ENCODE measurements around the gene XRCC1.

XRCC1 gene

GRCh38 chr19:43555185-43555770 lies 20.0 kb downstream of the XRCC1 start:
- no peaks in the 10 kb centered on the region for H3K9me3 ChIP-seq (ENCODE audit: control insufficient read depth, insufficient read depth, low read depth, low read length)
- peaks cover 63 to 92% of the 10 kb centered on the region in 2 experiments for H3K36me3 ChIP-seq (ENCODE audit: control insufficient read depth in 2 of 2, insufficient read depth in 1 of 2, low read length in 2 of 2)
- ChIA-PET CTCF (interaction anchor here (0.6 to 8.2 kb wide), 63 partner anchors 9 to 1800 kb away, joined by 3 to 167 read pairs (median 4); partner anchors contain the start of genes CEACAM6, IRGQ, LYPD3 and PHLDB3), POLR2A (interaction anchor here (0.5 to 2.2 kb wide), 13 partner anchors 10 to 503 kb away, joined by 3 to 25 read pairs (median 4); partner anchors contain the start of genes IRGQ and ZNF576)
- H3K27ac ChIP-seq (ENCODE audit: extremely low read depth, low read depth, low read length) = no peak overlapping the region
- no peak overlapping the region for H3K4me3 ChIP-seq (ENCODE audit: low read depth, low read length)
- no peaks in the 10 kb centered on the region for H3K4me1 ChIP-seq (ENCODE audit: control insufficient read depth, insufficient read depth, low read length)
- TF ChIP-seq YY2 (tag by site-specific recombination; IDR thresholded peaks at IDR 0.05) (no peak), SCRT2 (tag by site-specific recombination; IDR thresholded peaks at IDR 0.05) (no peak), ZBTB6 (tag by site-specific recombination; IDR thresholded peaks at IDR 0.05) (no peak), ZNF777 (tag by site-specific recombination; IDR thresholded peaks at IDR 0.05; ENCODE audit: borderline replicate concordance) (no peak), ZNF148 (tag by site-specific recombination; IDR thresholded peaks at IDR 0.05; ENCODE audit: borderline replicate concordance) (no peak), ZNF654 (tag by site-specific recombination; IDR thresholded peaks at IDR 0.05; ENCODE audit: low read depth) (peak; percentile 53), GLIS2 (tag by site-specific recombination; IDR thresholded peaks at IDR 0.05) (peak; percentile 50; the same call in 1 of the 2 replicates), ZSCAN18 (tag by site-specific recombination; IDR thresholded peaks at IDR 0.05) (no peak), ZNF114 (tag by site-specific recombination; IDR thresholded peaks at IDR 0.05) (no peak), ZNF2 (tag by site-specific recombination; IDR thresholded peaks at IDR 0.05) (peak; percentile 67), ZNF639 (tag by site-specific recombination; IDR thresholded peaks at IDR 0.05) (no peak), GLIS1 (tag by site-specific recombination; IDR thresholded peaks at IDR 0.05) (peak; percentile 53; the same call in 1 of the 2 replicates), ZBTB17 (tag by site-specific recombination; IDR thresholded peaks at IDR 0.05) (peak; percentile 75; the same call in 1 of the 2 replicates), ZNF449 (tag by site-specific recombination; IDR thresholded peaks at IDR 0.05) (no peak), ZNF132 (tag by site-specific recombination; IDR thresholded peaks at IDR 0.05; ENCODE audit: borderline replicate concordance) (no peak), ZNF280C (tag by site-specific recombination; IDR thresholded peaks at IDR 0.05) (no peak)
- TF ChIP-seq, protein P1, sequence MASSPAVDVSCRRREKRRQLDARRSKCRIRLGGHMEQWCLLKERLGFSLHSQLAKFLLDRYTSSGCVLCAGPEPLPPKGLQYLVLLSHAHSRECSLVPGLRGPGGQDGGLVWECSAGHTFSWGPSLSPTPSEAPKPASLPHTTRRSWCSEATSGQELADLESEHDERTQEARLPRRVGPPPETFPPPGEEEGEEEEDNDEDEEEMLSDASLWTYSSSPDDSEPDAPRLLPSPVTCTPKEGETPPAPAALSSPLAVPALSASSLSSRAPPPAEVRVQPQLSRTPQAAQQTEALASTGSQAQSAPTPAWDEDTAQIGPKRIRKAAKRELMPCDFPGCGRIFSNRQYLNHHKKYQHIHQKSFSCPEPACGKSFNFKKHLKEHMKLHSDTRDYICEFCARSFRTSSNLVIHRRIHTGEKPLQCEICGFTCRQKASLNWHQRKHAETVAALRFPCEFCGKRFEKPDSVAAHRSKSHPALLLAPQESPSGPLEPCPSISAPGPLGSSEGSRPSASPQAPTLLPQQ (tag by site-specific recombination; IDR thresholded peaks at IDR 0.05) = peak; percentile 33; the same call in 1 of the 2 replicates
- TF ChIP-seq, protein P2, sequence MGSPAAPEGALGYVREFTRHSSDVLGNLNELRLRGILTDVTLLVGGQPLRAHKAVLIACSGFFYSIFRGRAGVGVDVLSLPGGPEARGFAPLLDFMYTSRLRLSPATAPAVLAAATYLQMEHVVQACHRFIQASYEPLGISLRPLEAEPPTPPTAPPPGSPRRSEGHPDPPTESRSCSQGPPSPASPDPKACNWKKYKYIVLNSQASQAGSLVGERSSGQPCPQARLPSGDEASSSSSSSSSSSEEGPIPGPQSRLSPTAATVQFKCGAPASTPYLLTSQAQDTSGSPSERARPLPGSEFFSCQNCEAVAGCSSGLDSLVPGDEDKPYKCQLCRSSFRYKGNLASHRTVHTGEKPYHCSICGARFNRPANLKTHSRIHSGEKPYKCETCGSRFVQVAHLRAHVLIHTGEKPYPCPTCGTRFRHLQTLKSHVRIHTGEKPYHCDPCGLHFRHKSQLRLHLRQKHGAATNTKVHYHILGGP (tag by site-specific recombination; IDR thresholded peaks at IDR 0.05) = no peak
- TF ChIP-seq, protein P3, sequence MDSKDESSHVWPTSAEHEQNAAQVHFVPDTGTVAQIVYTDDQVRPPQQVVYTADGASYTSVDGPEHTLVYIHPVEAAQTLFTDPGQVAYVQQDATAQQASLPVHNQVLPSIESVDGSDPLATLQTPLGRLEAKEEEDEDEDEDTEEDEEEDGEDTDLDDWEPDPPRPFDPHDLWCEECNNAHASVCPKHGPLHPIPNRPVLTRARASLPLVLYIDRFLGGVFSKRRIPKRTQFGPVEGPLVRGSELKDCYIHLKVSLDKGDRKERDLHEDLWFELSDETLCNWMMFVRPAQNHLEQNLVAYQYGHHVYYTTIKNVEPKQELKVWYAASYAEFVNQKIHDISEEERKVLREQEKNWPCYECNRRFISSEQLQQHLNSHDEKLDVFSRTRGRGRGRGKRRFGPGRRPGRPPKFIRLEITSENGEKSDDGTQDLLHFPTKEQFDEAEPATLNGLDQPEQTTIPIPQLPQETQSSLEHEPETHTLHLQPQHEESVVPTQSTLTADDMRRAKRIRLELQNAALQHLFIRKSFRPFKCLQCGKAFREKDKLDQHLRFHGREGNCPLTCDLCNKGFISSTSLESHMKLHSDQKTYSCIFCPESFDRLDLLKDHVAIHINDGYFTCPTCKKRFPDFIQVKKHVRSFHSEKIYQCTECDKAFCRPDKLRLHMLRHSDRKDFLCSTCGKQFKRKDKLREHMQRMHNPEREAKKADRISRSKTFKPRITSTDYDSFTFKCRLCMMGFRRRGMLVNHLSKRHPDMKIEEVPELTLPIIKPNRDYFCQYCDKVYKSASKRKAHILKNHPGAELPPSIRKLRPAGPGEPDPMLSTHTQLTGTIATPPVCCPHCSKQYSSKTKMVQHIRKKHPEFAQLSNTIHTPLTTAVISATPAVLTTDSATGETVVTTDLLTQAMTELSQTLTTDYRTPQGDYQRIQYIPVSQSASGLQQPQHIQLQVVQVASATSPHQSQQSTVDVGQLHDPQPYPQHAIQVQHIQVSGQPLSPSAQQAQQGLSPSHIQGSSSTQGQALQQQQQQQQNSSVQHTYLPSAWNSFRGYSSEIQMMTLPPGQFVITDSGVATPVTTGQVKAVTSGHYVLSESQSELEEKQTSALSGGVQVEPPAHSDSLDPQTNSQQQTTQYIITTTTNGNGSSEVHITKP (tag by site-specific recombination; IDR thresholded peaks at IDR 0.05) = peak; percentile 79

All from HEK293 (cell line).